A549 (cell line): ENCODE results near the gene ZPR1. TPM values are rescaled to one million over a fixed set of nuclear protein-coding genes. Genes with fewer than 3 reads are reported as not detected.
A peak's percentile ranks its signal among the peaks of the same experiment; 100 is the strongest.

Experiments
- ATAC-seq, 2 experiments: fragments of 200-7000 bp in 1 of 2; fragments of >200 bp in 1 of 2; cut with Nextera tagmentation in 1 of 2; cut with Tn5 transposase in 1 of 2; 3 replicates each; pipeline versions ENCODE4 v1.8.0 to v1.9.1; 2018 to 2020; ENCODE audit warnings: mild to moderate bottlenecking in 1 of 2, moderate library complexity in 1 of 2
- CTCF ChIA-PET: fragments of 300-600 bp; sonication (Branson Sonifier 250); formaldehyde crosslinking; extraction: SDS; loops from one replicate; lab custom pipeline; 2021; ENCODE audit warnings: antibody characterized with exemption, inconsistent platforms; lab: Yijun Ruan, JAX
- POLR2A ChIA-PET: fragments of 350-600 bp; formaldehyde crosslinking; extraction: SDS; loops from one replicate; lab custom pipeline; 2021; ENCODE audit warnings: antibody characterized with exemption, inconsistent platforms; lab: Yijun Ruan, JAX
- DNase-seq, 2 experiments: peaks; one replicate each; pipeline versions ENCODE4 v3.0.0 to v3.0.0-alpha.2; 2011 to 2016; ENCODE audit warnings: low read depth in 1 of 2, low spot score in 1 of 2
- FAIRE-seq: peaks from 2 replicates; lab custom pipeline; 2011; peaks lifted over from hg19 to GRCh38; lab: Jason Lieb, UNC
- H3K27ac ChIP-seq, 2 experiments: fragments of >200 bp; sonication (Bioruptor Twin); formaldehyde crosslinking; 3 replicates each; pipeline ENCODE4 v1.5.1; 2016 to 2017
- H3K4me1 ChIP-seq: fragments of >200 bp; sonication (Bioruptor Twin); formaldehyde crosslinking; 3 replicates; pipeline ENCODE4 v1.6.1; 2016
- H3K4me2 ChIP-seq: fragments of >200 bp; sonication (Bioruptor Twin); formaldehyde crosslinking; 3 replicates; pipeline ENCODE4 v1.6.1; 2016
- H3K4me3 ChIP-seq: fragments of >200 bp; sonication (Bioruptor Twin); formaldehyde crosslinking; 3 replicates; pipeline ENCODE4 v1.5.1; 2016
- H3K9me3 ChIP-seq: fragments of >200 bp; sonication (Bioruptor Twin); formaldehyde crosslinking; 3 replicates; pipeline ENCODE4 v1.6.1; 2016
- CBX2 ChIP-seq: fragments of 200-600 bp; sonication (generic); IDR thresholded peaks from 2 replicates; pipeline ENCODE4 v1.6.1; 2016; ENCODE audit warnings: low read depth, mild to moderate bottlenecking, borderline replicate concordance
- CHD2 ChIP-seq: fragments of 150-350 bp; IDR thresholded peaks from 2 replicates; pipeline ENCODE4 v1.6.1; 2014; ENCODE audit warnings: low read length; ENCODE audit not compliant: partially characterized antibody
- E2F6 ChIP-seq: IDR thresholded peaks from 2 replicates; pipeline ENCODE4 v1.6.1; 2012; ENCODE audit warnings: low read depth, borderline replicate concordance
- ELK1 ChIP-seq: fragments of 150-350 bp; IDR thresholded peaks from 2 replicates; pipeline ENCODE4 v1.6.1; 2014; ENCODE audit warnings: low read depth, mild to moderate bottlenecking, low read length
- FOSL2 ChIP-seq, 2 experiments: fragments of 450-650 bp in 1 of 2; fragments of >200 bp in 1 of 2; sonication (Bioruptor Twin) in 1 of 2; formaldehyde crosslinking; IDR thresholded peaks; 2 replicates each; pipeline versions ENCODE4 v1.5.0 to v1.6.1; 2016 to 2020; ENCODE audit warnings: mild to moderate bottlenecking in 1 of 2, moderate library complexity in 1 of 2
- FOXS1 ChIP-seq: fragments of 250-450 bp; sonication (Bioruptor Pico); IDR thresholded peaks from 2 replicates; pipeline ENCODE4 v1.5.0; 2020; ENCODE audit warnings: mild to moderate bottlenecking, moderate library complexity
- GATA3 ChIP-seq: IDR thresholded peaks from 2 replicates; pipeline ENCODE4 v1.6.1; 2012; ENCODE audit warnings: borderline replicate concordance
- HDAC2 ChIP-seq: fragments of 200-600 bp; sonication (generic); IDR thresholded peaks from 2 replicates; pipeline ENCODE4 v1.6.1; 2016
- HMGXB4 ChIP-seq: fragments of 250-450 bp; sonication (Bioruptor Pico); IDR thresholded peaks from 2 replicates; pipeline ENCODE4 v1.5.0; 2021; ENCODE audit warnings: mild to moderate bottlenecking, moderate library complexity, borderline replicate concordance
- HOXB13 ChIP-seq: fragments of 250-450 bp; sonication (Bioruptor Pico); IDR thresholded peaks from 2 replicates; pipeline ENCODE4 v1.5.0; 2020; ENCODE audit warnings: low read depth, mild to moderate bottlenecking, moderate library complexity
- JUN ChIP-seq, 2 experiments: fragments of >200 bp; sonication (Bioruptor Twin); formaldehyde crosslinking; IDR thresholded peaks; 2 replicates in 1 of 2; 3 replicates in 1 of 2; pipeline ENCODE4 v1.6.1; 2016 to 2017
- JUNB ChIP-seq: fragments of >200 bp; sonication (Bioruptor Twin); formaldehyde crosslinking; IDR thresholded peaks from 2 replicates; pipeline ENCODE4 v1.6.1; 2016
- MAFK ChIP-seq: fragments of 450-650 bp; IDR thresholded peaks from 2 replicates; pipeline ENCODE4 v1.6.1; 2014; ENCODE audit not compliant: partially characterized antibody
- MYC ChIP-seq: IDR thresholded peaks from 2 replicates; pipeline ENCODE4 v1.6.1; 2012; ENCODE audit warnings: mild to moderate bottlenecking, inconsistent platforms, low read length, improper control_type of control experiment, borderline replicate concordance
- NFE2L2 ChIP-seq: fragments of 150-350 bp; conservative IDR thresholded peaks from 2 replicates; pipeline ENCODE4 v1.6.1; 2014; ENCODE audit warnings: low read length
- PHF8 ChIP-seq: fragments of 200-600 bp; sonication (generic); IDR thresholded peaks from 2 replicates; pipeline ENCODE4 v1.6.1; 2016; ENCODE audit warnings: low read depth, mild to moderate bottlenecking, antibody characterized with exemption, moderate library complexity, borderline replicate concordance
- POLR2A ChIP-seq: IDR thresholded peaks from 2 replicates; pipeline ENCODE4 v1.6.1; 2012; ENCODE audit warnings: mild to moderate bottlenecking, low read length
- RCOR1 ChIP-seq: fragments of 150-350 bp; IDR thresholded peaks from 2 replicates; pipeline ENCODE4 v1.6.1; 2014; ENCODE audit warnings: antibody characterized with exemption, low read length, low read depth
- REST ChIP-seq: fragments of 200-600 bp; sonication (generic); IDR thresholded peaks from 2 replicates; pipeline ENCODE4 v1.6.1; 2016; ENCODE audit warnings: antibody characterized with exemption, mild to moderate bottlenecking, moderate library complexity
- SREBF2 ChIP-seq: fragments of 450-650 bp; IDR thresholded peaks from 2 replicates; pipeline ENCODE4 v1.6.1; 2014; ENCODE audit warnings: mild to moderate bottlenecking, moderate library complexity
- TP53 ChIP-seq: fragments of 250-450 bp; sonication (Bioruptor Pico); IDR thresholded peaks from 2 replicates; pipeline ENCODE4 v1.5.0; 2021; ENCODE audit warnings: mild to moderate bottlenecking, moderate library complexity
- ZC3H11A ChIP-seq: fragments of 450-650 bp; IDR thresholded peaks from 2 replicates; pipeline ENCODE4 v1.6.1; 2014; ENCODE audit warnings: antibody characterized with exemption, mild to moderate bottlenecking
- WGBS: methylation state at CpG from one replicate; pipeline ENCODE4 v1.1.6; 2017; ENCODE audit errors: missing lambda C conversion rate; 5-methylcytosine and 5-hydroxymethylcytosine counted together
- polyA minus RNA-seq: library from RNA; depleted of rRNA, polyadenylated mRNA; stranded (reverse); fragments of >200 nt; gene quantifications from 2 replicates; pipeline ENCODE4 v1.2.3, GENCODE V29; 2011; rRNA and poly(A)+ RNA removed
- polyA plus RNA-seq, 4 experiments: library from polyadenylated mRNA; depleted of rRNA in 3 of 4; stranded (reverse); fragments of >200 nt; fragmentation: RNase III in 1 of 4; extraction: RNeasy Plus Mini Kit Qiagen cat#74134 plus additional on column Dnase treatment in 1 of 4; gene quantifications; 2 replicates in 3 of 4; 3 replicates in 1 of 4; pipeline ENCODE4 v1.2.3, GENCODE V29; 2011 to 2017
- TF ChIP-seq, protein P1 (sequence below): fragments of 450-650 bp; IDR thresholded peaks from 2 replicates; pipeline ENCODE4 v1.6.1; 2014; ENCODE audit warnings: antibody characterized with exemption
- TF ChIP-seq, protein P2 (sequence below): fragments of >200 bp; sonication (Bioruptor Twin); formaldehyde crosslinking; IDR thresholded peaks from 3 replicates; pipeline ENCODE4 v1.5.1; 2016
- TF ChIP-seq, protein P3 (sequence below): IDR thresholded peaks from 2 replicates; pipeline ENCODE4 v1.6.1; 2012
- TF ChIP-seq, protein P4 (sequence below): fragments of >200 bp; sonication (Bioruptor Twin); formaldehyde crosslinking; IDR thresholded peaks from 3 replicates; pipeline ENCODE4 v1.6.1; 2016

The ZPR1 gene
- polyA plus RNA-seq (2011; rRNA removed) (65.6 and 77.5 TPM in 2 replicates), polyA plus RNA-seq (2017; fragmentation: RNase III; extraction: RNeasy Plus Mini Kit Qiagen cat#74134 plus additional on column Dnase treatment) (42.2 to 49.0 TPM (median 44.1 TPM) in 3 replicates), polyA minus RNA-seq (48.3 and 58.4 TPM in 2 replicates)
- polyA plus RNA-seq (2012; cell fraction: cytosol; rRNA removed): 28.6 and 32.9 TPM in 2 replicates
- 18.8 and 25.2 TPM in 2 replicates for polyA plus RNA-seq (2012; cell fraction: nucleus; rRNA removed)

DNA sequence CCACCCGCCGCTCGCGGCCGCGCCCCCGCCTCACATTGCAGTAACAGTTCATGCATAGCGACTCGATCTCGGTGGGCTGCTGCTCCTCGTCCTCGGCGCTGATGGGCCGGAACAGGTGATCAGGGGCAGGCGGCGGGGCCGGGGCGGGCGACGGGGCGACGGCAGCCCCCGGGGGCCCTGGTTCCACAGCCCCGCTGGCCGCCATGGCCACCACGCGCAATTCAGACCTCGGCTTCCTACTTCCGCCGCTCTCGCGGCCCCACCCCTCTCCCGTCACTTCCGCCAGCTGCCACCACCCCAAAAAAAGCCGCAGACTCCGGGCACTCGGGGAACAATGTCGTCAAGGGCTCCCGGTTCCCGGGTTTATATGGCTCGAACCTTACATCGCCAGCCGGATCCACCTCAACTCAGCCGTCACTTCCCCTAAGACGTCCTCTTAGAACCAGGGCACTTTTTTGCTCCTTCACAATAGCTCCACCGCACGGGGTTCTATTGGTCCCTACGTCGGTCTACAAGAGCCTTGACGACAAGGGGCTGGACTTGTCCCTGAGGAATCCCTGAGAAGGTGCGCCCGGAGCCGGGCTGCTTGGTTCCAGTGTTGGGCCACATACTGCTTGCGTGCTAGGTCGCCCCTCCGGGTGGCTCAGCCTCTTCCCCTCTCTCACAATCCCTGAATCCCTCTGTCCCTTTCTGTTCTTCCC is at the start of gene ZPR1:
ZPR1 (minus strand) TSS at position 238 of the 701 bp plus-strand sequence; CDS start at position 205, 33 bp downstream.
- POLR2A ChIA-PET: interaction anchor here (0.6 to 1.3 kb wide), 6 partner anchors 13 to 356 kb away, joined by 3 to 6 read pairs (median 4); partner anchors contain the start of genes APOA4, BUD13, PAFAH1B2 and SIK3
- peaks cover 10% of the 10 kb centered on the region; the same call in 1 of the 3 replicates for H3K4me1 ChIP-seq
- H3K9me3 ChIP-seq: no peaks in the 10 kb centered on the region
- peak within 1 kb of the TSS; percentile 77 for H3K4me2 ChIP-seq
- peak within 1 kb of the TSS; percentile 94 to 97 for H3K27ac ChIP-seq
- 3% methylated on average over 13 of the region's 56 CpGs for WGBS
- DNase-seq (peak; percentile 58 to 82), FAIRE-seq (no peak), ATAC-seq (peak; percentile 85 to 89)
- CTCF ChIA-PET: interaction anchor here (0.5 to 8.8 kb wide), 6 partner anchors 10 to 350 kb away, joined by 3 to 114 read pairs (median 6); partner anchors contain the start of gene APOA1
- H3K4me3 ChIP-seq: peak within 1 kb of the TSS; percentile 94
- no peak for TF ChIP-seq CHD2
- TF ChIP-seq, protein P1, sequence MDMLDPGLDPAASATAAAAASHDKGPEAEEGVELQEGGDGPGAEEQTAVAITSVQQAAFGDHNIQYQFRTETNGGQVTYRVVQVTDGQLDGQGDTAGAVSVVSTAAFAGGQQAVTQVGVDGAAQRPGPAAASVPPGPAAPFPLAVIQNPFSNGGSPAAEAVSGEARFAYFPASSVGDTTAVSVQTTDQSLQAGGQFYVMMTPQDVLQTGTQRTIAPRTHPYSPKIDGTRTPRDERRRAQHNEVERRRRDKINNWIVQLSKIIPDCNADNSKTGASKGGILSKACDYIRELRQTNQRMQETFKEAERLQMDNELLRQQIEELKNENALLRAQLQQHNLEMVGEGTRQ: no peak
- no peak for TF ChIP-seq JUNB
- TF ChIP-seq GATA3: no peak
- no peak for TF ChIP-seq HOXB13
- TF ChIP-seq REST: no peak
- peak; percentile 76 for TF ChIP-seq POLR2A
- TF ChIP-seq SREBF2: no peak
- TF ChIP-seq TP53 (CRISPR knock-in tag): no peak
- no peak for TF ChIP-seq MAFK
- TF ChIP-seq, protein P2, sequence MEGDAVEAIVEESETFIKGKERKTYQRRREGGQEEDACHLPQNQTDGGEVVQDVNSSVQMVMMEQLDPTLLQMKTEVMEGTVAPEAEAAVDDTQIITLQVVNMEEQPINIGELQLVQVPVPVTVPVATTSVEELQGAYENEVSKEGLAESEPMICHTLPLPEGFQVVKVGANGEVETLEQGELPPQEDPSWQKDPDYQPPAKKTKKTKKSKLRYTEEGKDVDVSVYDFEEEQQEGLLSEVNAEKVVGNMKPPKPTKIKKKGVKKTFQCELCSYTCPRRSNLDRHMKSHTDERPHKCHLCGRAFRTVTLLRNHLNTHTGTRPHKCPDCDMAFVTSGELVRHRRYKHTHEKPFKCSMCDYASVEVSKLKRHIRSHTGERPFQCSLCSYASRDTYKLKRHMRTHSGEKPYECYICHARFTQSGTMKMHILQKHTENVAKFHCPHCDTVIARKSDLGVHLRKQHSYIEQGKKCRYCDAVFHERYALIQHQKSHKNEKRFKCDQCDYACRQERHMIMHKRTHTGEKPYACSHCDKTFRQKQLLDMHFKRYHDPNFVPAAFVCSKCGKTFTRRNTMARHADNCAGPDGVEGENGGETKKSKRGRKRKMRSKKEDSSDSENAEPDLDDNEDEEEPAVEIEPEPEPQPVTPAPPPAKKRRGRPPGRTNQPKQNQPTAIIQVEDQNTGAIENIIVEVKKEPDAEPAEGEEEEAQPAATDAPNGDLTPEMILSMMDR: no peak
- TF ChIP-seq, protein P3, sequence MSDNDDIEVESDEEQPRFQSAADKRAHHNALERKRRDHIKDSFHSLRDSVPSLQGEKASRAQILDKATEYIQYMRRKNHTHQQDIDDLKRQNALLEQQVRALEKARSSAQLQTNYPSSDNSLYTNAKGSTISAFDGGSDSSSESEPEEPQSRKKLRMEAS: peak; percentile 56
- TF ChIP-seq NFE2L2: no peak
- TF ChIP-seq HMGXB4: no peak
- no peak for TF ChIP-seq ZC3H11A
- TF ChIP-seq JUN (IDR thresholded peaks at IDR 0.05): peak; percentile 41 to 87; a peak in 3 of 5 replicates
- TF ChIP-seq, protein P4, sequence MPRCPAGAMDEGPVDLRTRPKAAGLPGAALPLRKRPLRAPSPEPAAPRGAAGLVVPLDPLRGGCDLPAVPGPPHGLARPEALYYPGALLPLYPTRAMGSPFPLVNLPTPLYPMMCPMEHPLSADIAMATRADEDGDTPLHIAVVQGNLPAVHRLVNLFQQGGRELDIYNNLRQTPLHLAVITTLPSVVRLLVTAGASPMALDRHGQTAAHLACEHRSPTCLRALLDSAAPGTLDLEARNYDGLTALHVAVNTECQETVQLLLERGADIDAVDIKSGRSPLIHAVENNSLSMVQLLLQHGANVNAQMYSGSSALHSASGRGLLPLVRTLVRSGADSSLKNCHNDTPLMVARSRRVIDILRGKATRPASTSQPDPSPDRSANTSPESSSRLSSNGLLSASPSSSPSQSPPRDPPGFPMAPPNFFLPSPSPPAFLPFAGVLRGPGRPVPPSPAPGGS: peak; percentile 70; the same call in 2 of the 3 replicates
- TF ChIP-seq RCOR1: no peak
- TF ChIP-seq MYC: 0 out of 2 replicates have a peak, but pooled peaks have one; percentile 62
- peak; percentile 91; the same call in 1 of the 2 replicates for TF ChIP-seq PHF8
- TF ChIP-seq ELK1: 0 out of 2 replicates have a peak, but pooled peaks have one; percentile 29
- no peak for TF ChIP-seq CBX2
- no peak; the same call in 1 of the 2 replicates for TF ChIP-seq E2F6
- TF ChIP-seq FOSL2 (IDR thresholded peaks at IDR 0.05): no peak
- TF ChIP-seq FOSL2 (CRISPR knock-in tag; IDR thresholded peaks at IDR 0.05): no peak
- TF ChIP-seq FOXS1 (CRISPR knock-in tag): no peak
- TF ChIP-seq HDAC2: no peak
